ENCODE data around the gene DMXL1. TPM values are rescaled to one million over a fixed set of nuclear protein-coding genes. Genes with fewer than 3 reads are reported as not detected.
"Not testable (repeated sequence)": the region's sequence is repeated elsewhere in the genome, so short reads cannot be mapped to it uniquely, and the experiment has no call there.

The DMXL1 gene
- total RNA-seq, 1 experiment from 2014 or later = 43.3 TPM

DNA sequence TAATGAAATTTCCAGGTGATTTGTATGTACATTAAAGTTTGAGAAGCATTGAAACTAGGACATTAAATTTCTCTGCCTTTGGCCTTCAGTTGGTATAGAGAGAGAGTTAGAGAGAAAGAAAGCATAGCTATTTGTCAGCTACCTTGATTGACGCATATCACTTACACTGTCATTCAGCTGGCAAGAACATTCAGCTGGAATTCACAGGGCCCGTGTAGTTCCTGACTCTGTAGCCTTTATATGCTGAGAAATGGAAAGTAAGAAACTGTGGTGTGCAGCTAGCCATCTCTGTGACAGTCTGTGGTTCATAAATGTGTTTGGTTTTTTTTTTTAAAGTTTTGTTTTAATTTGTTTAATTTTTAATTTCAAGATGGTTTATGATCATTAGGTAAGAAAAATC lies 58.9 kb downstream of the DMXL1 start:
- H3K27me3 Mint-ChIP-seq (ENCODE audit: unreplicated experiment) = no peaks in the 10 kb centered on the region
- peak overlapping the region; percentile 79 for H3K27ac Mint-ChIP-seq (ENCODE audit: unreplicated experiment)
- no peak for DNase-seq
- TF ChIP-seq, protein P1, sequence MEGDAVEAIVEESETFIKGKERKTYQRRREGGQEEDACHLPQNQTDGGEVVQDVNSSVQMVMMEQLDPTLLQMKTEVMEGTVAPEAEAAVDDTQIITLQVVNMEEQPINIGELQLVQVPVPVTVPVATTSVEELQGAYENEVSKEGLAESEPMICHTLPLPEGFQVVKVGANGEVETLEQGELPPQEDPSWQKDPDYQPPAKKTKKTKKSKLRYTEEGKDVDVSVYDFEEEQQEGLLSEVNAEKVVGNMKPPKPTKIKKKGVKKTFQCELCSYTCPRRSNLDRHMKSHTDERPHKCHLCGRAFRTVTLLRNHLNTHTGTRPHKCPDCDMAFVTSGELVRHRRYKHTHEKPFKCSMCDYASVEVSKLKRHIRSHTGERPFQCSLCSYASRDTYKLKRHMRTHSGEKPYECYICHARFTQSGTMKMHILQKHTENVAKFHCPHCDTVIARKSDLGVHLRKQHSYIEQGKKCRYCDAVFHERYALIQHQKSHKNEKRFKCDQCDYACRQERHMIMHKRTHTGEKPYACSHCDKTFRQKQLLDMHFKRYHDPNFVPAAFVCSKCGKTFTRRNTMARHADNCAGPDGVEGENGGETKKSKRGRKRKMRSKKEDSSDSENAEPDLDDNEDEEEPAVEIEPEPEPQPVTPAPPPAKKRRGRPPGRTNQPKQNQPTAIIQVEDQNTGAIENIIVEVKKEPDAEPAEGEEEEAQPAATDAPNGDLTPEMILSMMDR (IDR thresholded peaks at IDR 0.05; ENCODE audit: unreplicated experiment) = no peak
- CTCF ChIA-PET = no interaction called here
- H3K9me3 Mint-ChIP-seq (ENCODE audit: low read depth, unreplicated experiment) = no peaks in the 10 kb centered on the region
- intact Hi-C loops (cut with micrococcal nuclease; ENCODE audit: unreplicated experiment) = loop anchor here (5.0 kb wide), 4 partner anchors 107 to 283 kb away; no protein-coding TSS in a partner anchor
- no peak overlapping the region for H3K4me3 Mint-ChIP-seq (ENCODE audit: low read depth, unreplicated experiment)
- H3K36me3 Mint-ChIP-seq (ENCODE audit: insufficient read depth, unreplicated experiment) = no peaks in the 10 kb centered on the region
- no TSS peak for BruUV-seq (replicated peaks)
- H3K4me1 Mint-ChIP-seq (ENCODE audit: low read depth, unreplicated experiment) = peaks cover 32% of the 10 kb centered on the region

DNA sequence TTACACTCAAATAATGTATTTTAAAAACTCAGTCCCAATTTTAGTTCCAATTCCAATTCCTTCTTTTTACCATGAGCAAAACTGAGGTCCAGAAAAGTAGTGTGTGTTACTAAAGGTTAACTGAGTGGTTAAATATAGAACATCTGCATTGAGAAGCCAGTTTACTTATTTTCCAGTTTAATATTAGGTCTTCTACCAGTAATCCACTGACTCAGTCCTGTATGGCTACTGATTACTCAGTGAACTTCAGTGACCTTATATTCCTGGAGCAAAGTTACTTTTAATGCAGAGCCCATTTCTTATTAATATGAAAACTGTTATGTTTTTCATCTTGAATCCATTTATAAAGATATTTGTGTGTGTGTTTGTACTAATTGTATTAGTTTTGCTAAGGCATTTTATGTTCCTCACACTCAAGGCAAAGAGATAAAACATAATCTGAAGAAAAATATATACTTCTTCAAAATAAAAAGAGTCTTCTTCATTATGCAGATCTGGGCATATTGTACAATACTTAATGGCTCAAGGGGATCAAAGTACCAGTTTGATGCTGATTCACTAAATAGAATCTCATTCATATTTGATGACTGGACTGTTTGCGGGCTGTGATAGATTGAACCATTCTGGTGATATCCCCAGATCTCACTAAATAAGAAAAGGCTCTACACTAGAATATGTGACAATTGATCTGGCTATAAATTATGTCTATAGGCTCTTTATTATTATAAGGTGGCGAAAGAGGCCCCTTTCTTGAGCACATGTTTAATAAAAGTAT lies 60.8 kb downstream of the DMXL1 start:
- BruUV-seq (replicated peaks) = no TSS peak
- no peak overlapping the region for H3K4me3 Mint-ChIP-seq (ENCODE audit: low read depth, unreplicated experiment)
- peaks cover 9% of the 10 kb centered on the region for H3K36me3 Mint-ChIP-seq (ENCODE audit: insufficient read depth, unreplicated experiment)
- CTCF ChIA-PET = no interaction called here
- H3K9me3 Mint-ChIP-seq (ENCODE audit: low read depth, unreplicated experiment) = peaks cover 12% of the 10 kb centered on the region
- H3K27me3 Mint-ChIP-seq (ENCODE audit: unreplicated experiment) = no peaks in the 10 kb centered on the region
- peaks cover 32% of the 10 kb centered on the region for H3K4me1 Mint-ChIP-seq (ENCODE audit: low read depth, unreplicated experiment)
- intact Hi-C loops (cut with micrococcal nuclease; ENCODE audit: unreplicated experiment) = loop anchor here (5.0 kb wide), 4 partner anchors 109 to 281 kb away; no protein-coding TSS in a partner anchor
- TF ChIP-seq, protein P1 (IDR thresholded peaks at IDR 0.05; ENCODE audit: unreplicated experiment) = no peak
- DNase-seq = no peak
- H3K27ac Mint-ChIP-seq (ENCODE audit: unreplicated experiment) = peak overlapping the region; percentile 79

DNA sequence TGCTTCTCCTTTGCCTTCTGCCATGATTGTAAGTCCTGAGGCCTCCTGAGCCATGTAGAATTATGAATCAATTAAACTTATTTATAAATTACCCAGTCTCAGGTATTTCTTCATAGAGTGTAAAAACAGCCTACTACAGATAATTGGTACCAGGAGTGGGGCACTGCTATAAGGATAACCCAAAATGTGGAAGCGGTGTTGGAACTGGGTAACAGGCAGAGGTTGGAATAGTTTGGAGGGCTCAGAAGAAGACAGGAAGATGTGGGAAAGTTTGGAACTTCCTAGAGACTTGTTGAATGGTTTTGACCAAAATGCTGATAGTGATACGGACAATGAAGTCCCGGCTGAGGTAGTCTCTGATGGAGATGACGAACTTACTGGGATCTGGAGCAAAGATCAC lies 64.9 kb downstream of the DMXL1 start:
- CTCF ChIA-PET; BruUV-seq (replicated peaks); intact Hi-C loops (cut with micrococcal nuclease; ENCODE audit: unreplicated experiment); H3K4me3 Mint-ChIP-seq (ENCODE audit: low read depth, unreplicated experiment); H3K27me3 Mint-ChIP-seq (ENCODE audit: unreplicated experiment); DNase-seq; H3K27ac Mint-ChIP-seq (ENCODE audit: unreplicated experiment): not testable (repeated sequence)
- Mint-ChIP-seq H3K36me3 (ENCODE audit: insufficient read depth, unreplicated experiment) (peaks cover 26% of the 10 kb centered on the region), H3K4me1 (ENCODE audit: low read depth, unreplicated experiment) (peaks cover 19% of the 10 kb centered on the region), H3K9me3 (ENCODE audit: low read depth, unreplicated experiment) (peaks cover 34% of the 10 kb centered on the region)

DNA sequence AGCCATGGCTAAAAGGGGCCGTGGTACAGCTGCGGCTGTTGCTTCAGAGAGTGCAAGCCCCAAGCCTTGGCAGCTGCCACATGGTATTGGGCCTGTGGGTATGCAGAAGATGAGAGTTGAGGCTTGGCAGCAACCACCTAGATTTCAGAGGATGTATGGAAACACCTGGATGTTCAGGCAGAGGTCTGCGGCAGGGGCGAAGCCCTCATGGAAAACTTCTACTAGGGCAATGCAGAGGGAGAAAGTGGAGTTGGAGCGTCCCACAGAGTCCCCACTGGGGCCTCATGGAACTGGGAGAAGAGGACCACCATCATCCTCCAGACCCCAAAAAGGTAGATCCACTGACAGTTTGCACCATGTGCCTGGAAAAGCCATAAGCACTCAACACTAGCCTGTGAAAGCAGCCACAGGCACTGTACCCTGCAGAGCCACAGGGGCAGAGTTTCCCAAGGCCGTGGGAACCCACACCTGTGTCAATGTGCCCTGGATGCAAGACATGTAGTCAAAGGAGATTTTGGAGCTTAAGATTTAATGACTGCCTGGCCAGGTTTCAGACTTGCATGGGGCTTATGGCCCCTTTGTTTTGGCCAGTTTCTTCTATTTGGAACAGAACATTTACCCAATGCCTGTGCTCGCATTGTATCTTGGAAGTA lies 65.9 kb downstream of the DMXL1 start:
- intact Hi-C loops (cut with micrococcal nuclease; ENCODE audit: unreplicated experiment) = no loop called here
- peaks cover 26% of the 10 kb centered on the region for H3K36me3 Mint-ChIP-seq (ENCODE audit: insufficient read depth, unreplicated experiment)

More for the DNA sequence above, 65.9 kb downstream of the DMXL1 start:
- Mint-ChIP-seq H3K27me3 (ENCODE audit: unreplicated experiment) (no peaks in the 10 kb centered on the region), H3K9me3 (ENCODE audit: low read depth, unreplicated experiment) (peaks cover 37% of the 10 kb centered on the region), H3K4me1 (ENCODE audit: low read depth, unreplicated experiment) (peaks cover 10% of the 10 kb centered on the region), H3K4me3 (ENCODE audit: low read depth, unreplicated experiment) (no peak overlapping the region), H3K27ac (ENCODE audit: unreplicated experiment) (no peak overlapping the region)
- CTCF ChIA-PET = no interaction called here
- BruUV-seq (replicated peaks) = no TSS peak
- DNase-seq = no peak
- TF ChIP-seq, protein P1 (IDR thresholded peaks at IDR 0.05; ENCODE audit: unreplicated experiment) = no peak
